ENCODE measurements around the gene SPINK1.
"Not testable (repeated sequence)": the region's sequence is repeated elsewhere in the genome, so short reads cannot be mapped to it uniquely, and the experiment has no call there.

The SPINK1 gene

DNA sequence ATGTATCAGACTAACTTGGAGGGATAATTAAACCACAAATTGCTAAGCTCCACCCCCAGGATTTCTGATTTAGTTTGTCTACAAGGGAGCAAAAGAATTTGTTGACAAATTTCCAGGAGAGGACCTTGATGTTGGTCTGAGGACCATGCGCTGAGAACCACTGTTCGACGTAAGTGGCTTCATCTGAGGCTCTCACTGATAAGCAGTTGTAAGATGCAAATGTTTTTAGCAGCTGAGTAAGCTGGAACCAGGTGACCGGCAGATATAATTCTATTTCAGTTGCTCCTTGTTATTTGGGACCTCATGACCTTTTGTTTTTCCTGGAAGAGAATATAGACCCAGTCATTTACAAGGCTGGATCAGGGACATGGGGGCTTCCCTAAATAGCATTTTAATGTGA lies 14.1 kb upstream of the SPINK1 start:
- no peak for ATAC-seq (replicated peaks)
- peaks cover 22 to 48% of the 10 kb centered on the region in 2 donors for H3K27me3 Mint-ChIP-seq
- no peaks in the 10 kb centered on the region for H3K9me3 Mint-ChIP-seq
- H3K36me3 Mint-ChIP-seq (ENCODE audit: insufficient read depth) = no peaks in the 10 kb centered on the region
- H3K4me1 Mint-ChIP-seq (ENCODE audit: low read depth in 2 of 2) = no peaks in the 10 kb centered on the region
- no peak overlapping the region for H3K27ac Mint-ChIP-seq
- no peak for DNase-seq
- no peak overlapping the region for H3K4me3 Mint-ChIP-seq

DNA sequence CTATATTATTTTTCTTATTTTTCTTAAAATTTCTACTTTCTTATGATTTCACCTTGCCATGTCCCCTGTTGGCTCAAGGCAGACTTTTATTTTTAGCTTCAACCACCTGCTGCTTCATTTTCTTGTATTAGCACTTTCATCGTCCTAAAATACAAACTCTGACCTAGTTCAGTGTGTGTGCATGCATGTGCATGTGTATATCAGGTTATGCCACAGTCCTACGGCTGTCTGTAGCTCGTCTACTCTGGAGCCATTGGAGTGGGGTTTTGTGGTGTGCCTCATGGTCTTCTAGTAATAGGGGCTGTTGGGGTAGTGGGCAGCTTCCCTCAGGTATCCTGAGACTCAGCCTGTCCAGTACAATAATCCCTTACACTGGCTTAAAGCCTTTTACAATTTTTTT lies 13.4 kb upstream of the SPINK1 start:
- H3K27me3 Mint-ChIP-seq = peaks cover 22 to 48% of the 10 kb centered on the region in 2 donors
- no peak overlapping the region for H3K27ac Mint-ChIP-seq
- H3K4me3 Mint-ChIP-seq = no peak overlapping the region
- H3K4me1 Mint-ChIP-seq (ENCODE audit: low read depth in 2 of 2) = no peaks in the 10 kb centered on the region
- H3K9me3 Mint-ChIP-seq = no peaks in the 10 kb centered on the region
- DNase-seq = no peak
- no peaks in the 10 kb centered on the region for H3K36me3 Mint-ChIP-seq (ENCODE audit: insufficient read depth)
- ATAC-seq (replicated peaks) = no peak

DNA sequence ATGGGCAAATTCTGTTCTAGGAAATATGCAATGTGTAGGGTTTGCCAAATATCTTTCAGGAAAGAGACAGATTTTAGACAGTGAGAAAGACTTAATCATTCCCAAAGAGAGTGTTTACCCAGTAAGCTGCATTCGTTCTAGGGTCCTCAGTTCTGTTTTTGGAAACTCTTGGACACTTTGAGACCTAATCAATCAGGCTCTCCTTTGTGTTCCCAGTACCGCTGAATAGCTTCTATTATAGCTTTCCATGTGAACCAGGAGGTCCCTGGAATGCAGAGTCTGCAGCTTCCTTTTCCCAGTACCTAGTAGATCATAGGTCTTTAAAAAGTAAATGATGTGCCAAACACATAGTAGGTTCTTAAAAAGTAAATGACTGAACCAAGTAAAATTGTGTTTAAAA lies 11.4 kb upstream of the SPINK1 start:
- no peak overlapping the region for H3K27ac Mint-ChIP-seq
- H3K36me3 Mint-ChIP-seq (ENCODE audit: insufficient read depth) = no peaks in the 10 kb centered on the region
- DNase-seq (no peak), ATAC-seq (replicated peaks) (no peak)
- H3K27me3 Mint-ChIP-seq = peaks cover 15 to 39% of the 10 kb centered on the region in 2 donors
- H3K4me3 Mint-ChIP-seq = no peak overlapping the region
- no peaks in the 10 kb centered on the region for H3K9me3 Mint-ChIP-seq
- no peaks in the 10 kb centered on the region for H3K4me1 Mint-ChIP-seq (ENCODE audit: low read depth in 2 of 2)

DNA sequence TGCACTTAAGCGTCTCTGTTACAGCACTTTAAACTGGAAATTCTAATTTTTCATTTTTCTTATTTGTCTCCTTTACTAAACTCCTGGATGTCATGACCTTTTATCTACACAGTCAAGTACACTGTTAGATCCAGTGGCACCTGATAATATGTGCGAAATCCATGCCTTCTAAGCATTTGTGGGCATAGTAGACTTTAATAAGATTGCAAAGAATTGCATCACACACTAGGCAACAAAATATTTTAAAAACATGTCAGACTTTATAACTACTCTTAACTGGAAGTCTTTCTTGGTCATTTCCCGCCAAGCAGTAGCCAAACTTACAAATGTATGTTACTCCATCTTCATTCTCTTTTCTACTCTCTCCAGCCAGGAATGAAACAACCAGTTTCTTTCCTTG lies 5.0 kb upstream of the SPINK1 start:
- Mint-ChIP-seq H3K9me3 (no peaks in the 10 kb centered on the region), H3K27me3 (peaks cover 0 to 8% of the 10 kb centered on the region in 2 donors), H3K4me1 (ENCODE audit: low read depth in 2 of 2) (no peaks in the 10 kb centered on the region), H3K4me3 (no peak overlapping the region), H3K27ac (no peak overlapping the region), H3K36me3 (ENCODE audit: insufficient read depth) (no peaks in the 10 kb centered on the region)
- DNase-seq = no peak
- no peak for ATAC-seq (replicated peaks)

DNA sequence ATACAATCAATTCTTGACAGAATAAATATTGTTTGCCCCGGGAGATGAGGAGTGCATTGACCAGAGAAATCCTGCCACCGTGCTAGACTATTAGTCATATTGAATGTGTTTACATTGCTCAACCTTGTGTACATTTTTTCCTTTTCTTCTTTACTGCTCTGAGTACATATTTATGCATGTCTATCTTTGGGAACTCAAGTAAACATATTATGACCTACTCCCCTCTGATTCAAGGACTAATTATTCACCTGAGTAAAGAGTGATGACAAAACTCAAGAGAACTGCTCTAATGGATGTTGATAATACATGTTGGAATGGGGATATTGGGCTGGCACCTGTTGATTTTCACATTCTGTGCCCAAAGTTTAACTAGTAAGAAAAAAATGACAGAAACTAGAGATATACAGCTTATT lies 3.9 kb upstream of the SPINK1 start:
- ATAC-seq (replicated peaks) (no peak), DNase-seq (no peak)
- no peaks in the 10 kb centered on the region for H3K36me3 Mint-ChIP-seq (ENCODE audit: insufficient read depth)
- H3K4me1 Mint-ChIP-seq (ENCODE audit: low read depth in 2 of 2) = no peaks in the 10 kb centered on the region
- no peak overlapping the region for H3K27ac Mint-ChIP-seq
- H3K9me3 Mint-ChIP-seq = no peaks in the 10 kb centered on the region
- no peak overlapping the region for H3K4me3 Mint-ChIP-seq
- H3K27me3 Mint-ChIP-seq = peaks cover 0 to 8% of the 10 kb centered on the region in 2 donors

DNA sequence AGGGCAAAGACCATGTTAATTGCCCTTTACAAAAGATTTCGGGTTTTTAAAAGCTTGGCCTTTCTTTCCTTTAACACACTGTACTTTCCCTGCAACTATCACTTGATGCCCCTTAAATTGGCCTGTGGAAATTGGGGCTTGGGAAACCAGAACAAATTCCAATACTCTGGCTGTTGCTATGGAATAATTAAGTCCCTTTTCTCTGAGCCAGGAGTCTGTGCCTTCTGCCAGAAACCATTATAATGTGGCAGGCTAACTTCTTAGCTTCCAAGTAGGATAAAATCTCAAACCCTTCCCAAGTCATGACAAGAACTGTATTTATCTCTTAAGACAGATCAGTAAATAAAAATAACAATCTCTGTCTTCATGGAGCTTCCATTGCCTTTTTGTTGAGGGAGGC lies 1.1 kb upstream of the SPINK1 start:
- ATAC-seq (replicated peaks) (no peak), DNase-seq (no peak)
- H3K36me3 Mint-ChIP-seq (ENCODE audit: insufficient read depth) = no peaks in the 10 kb centered on the region
- H3K4me3 Mint-ChIP-seq = no peak overlapping the region
- peaks cover 22 to 33% of the 10 kb centered on the region in 2 donors for H3K27me3 Mint-ChIP-seq
- H3K4me1 Mint-ChIP-seq (ENCODE audit: low read depth in 2 of 2) = no peaks in the 10 kb centered on the region
- no peak overlapping the region for H3K27ac Mint-ChIP-seq
- no peaks in the 10 kb centered on the region for H3K9me3 Mint-ChIP-seq

DNA sequence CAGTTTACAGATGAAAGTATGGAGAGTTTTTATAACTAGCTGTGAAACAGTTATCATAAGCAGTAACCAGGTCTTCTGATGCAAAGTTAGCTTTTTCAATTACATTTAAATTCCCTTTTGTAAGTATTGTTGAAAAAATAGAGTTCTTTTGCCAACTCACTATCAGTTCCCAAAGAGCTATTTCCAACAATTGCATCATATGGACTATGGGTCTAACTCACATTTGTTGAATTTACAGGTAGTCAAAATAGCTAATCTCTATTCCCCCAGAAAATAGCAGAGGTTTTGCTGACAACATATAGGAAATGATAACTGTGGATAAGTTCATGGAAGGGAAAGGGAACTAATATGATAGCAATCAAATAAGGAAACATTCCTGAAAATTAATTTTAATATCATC lies 1.4 kb downstream of the SPINK1 start:
- Mint-ChIP-seq H3K4me1 (ENCODE audit: low read depth in 2 of 2) (no peaks in the 10 kb centered on the region), H3K27ac (no peak overlapping the region), H3K9me3 (no peaks in the 10 kb centered on the region), H3K36me3 (ENCODE audit: insufficient read depth) (no peaks in the 10 kb centered on the region), H3K27me3 (peaks cover 28 to 45% of the 10 kb centered on the region in 2 donors), H3K4me3 (no peak overlapping the region)
- ATAC-seq (replicated peaks) (no peak), DNase-seq (no peak)

DNA sequence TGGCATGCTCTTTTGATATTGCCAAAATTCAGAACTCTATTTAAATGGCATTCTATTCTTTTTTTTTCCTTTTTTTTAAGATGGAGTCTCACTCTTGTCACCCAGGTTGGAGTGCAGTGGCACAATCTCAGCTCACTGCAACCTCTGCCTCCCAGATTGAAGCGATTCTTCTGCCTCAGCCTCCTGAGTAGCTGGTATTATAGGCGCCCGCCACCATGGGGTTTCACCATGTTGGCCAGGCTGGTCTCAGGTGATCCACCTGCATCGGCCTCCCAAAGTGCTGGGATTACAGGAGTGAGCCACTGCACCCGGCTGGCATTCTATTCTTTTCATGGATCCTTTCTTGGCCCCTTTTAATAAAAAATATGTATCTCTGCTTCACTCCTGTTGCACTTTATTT lies 4.5 kb downstream of the SPINK1 start:
- not testable (repeated sequence) for ATAC-seq (replicated peaks); H3K27ac Mint-ChIP-seq; H3K36me3 Mint-ChIP-seq (ENCODE audit: insufficient read depth); H3K9me3 Mint-ChIP-seq; DNase-seq; H3K4me3 Mint-ChIP-seq; H3K4me1 Mint-ChIP-seq (ENCODE audit: low read depth in 2 of 2)
- H3K27me3 Mint-ChIP-seq = peaks cover 32 to 39% of the 10 kb centered on the region in 2 donors

DNA sequence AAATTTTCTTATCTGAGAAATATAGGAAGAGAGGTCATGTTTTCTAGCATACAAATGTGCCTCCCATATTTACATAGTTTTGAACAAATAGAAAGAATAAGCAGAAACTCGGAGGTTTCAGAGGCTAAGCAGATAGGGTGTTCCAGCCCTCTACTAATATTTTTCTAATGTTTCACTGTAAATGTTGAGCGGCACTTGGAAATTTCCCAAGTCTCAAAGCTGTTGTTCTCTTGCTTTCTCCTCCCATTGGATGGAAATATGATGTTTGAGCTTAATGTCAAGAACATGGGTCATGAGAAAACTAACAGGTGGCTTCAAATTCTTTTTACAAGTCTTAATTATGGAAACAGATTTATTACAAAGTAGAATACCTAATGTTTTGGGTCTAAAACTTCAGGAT lies 5.1 kb downstream of the SPINK1 start:
- Mint-ChIP-seq H3K36me3 (ENCODE audit: insufficient read depth) (no peaks in the 10 kb centered on the region), H3K4me3 (no peak overlapping the region), H3K27me3 (peaks cover 38 to 39% of the 10 kb centered on the region in 2 donors), H3K4me1 (ENCODE audit: low read depth in 2 of 2) (no peaks in the 10 kb centered on the region), H3K9me3 (no peaks in the 10 kb centered on the region), H3K27ac (no peak overlapping the region)
- ATAC-seq (replicated peaks) = no peak
- no peak for DNase-seq

DNA sequence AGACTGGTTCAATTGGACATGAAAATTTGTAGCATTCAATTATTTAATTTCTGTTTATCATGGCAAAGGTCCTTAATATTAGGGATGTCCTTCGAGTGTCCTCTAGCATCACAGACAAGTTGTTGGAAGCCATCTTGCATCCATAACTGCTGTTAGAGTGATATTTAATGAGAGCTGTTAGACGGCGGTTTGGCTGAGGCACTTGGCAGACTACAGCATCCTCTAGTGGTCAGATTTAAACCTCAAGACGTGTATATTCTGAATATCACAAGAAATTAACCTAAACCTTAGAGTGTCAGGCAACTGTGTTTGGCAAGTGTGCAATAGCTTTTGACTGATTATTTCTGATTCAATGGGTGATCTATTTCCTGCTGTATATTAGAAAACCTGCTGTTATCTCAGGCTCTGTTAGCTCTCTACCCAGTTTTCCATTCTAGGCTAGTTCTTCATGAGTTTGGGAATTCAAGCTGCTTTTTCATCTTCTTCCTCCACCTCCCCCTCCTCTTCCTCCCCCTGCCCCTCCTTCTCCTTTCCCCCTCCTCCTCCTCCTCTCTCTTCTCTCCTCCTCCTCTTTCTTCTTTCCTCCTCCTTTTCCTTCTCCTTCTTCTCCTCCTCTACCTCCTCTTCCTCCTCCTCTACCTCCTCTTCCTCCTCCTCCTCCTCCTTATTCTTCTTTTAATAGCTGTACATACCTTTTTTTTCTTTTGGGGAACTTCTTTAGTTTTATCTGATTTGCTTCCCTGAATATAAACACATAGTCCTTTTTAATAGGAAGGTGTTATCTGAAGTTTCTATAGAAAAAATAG lies 8.6 kb downstream of the SPINK1 start:
- ATAC-seq (replicated peaks) = peak; percentile 97
- H3K9me3 Mint-ChIP-seq = no peaks in the 10 kb centered on the region
- no peak overlapping the region for H3K4me3 Mint-ChIP-seq
- peak; percentile 42 to 56 (median 53) for DNase-seq
- peaks cover 14 to 16% of the 10 kb centered on the region in 2 donors for H3K27me3 Mint-ChIP-seq
- H3K27ac Mint-ChIP-seq = no peak overlapping the region
- no peaks in the 10 kb centered on the region for H3K36me3 Mint-ChIP-seq (ENCODE audit: insufficient read depth)
- H3K4me1 Mint-ChIP-seq (ENCODE audit: low read depth in 2 of 2) = no peaks in the 10 kb centered on the region

DNA sequence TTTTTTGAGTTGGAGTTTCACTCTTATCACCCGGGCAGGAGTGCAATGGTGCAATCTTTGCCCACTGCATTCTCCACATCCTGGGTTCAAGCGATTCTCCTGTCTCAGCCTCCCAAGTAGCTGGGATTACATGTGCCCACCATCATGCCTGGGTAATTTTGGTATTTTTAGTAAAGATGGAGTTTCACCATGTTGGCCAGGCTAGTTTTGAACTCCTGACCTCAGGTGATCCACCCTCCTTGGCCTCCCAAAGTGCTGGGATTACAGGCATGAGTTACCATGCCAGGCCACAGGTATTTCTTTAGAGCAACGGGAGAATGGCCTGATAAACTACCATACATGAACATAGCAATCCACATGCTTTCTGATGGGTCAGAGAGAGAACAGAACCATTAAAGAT lies 9.2 kb downstream of the SPINK1 start:
- not testable (repeated sequence) for H3K27ac Mint-ChIP-seq
- peaks cover 14% of the 10 kb centered on the region in 2 donors for H3K27me3 Mint-ChIP-seq

DNA sequence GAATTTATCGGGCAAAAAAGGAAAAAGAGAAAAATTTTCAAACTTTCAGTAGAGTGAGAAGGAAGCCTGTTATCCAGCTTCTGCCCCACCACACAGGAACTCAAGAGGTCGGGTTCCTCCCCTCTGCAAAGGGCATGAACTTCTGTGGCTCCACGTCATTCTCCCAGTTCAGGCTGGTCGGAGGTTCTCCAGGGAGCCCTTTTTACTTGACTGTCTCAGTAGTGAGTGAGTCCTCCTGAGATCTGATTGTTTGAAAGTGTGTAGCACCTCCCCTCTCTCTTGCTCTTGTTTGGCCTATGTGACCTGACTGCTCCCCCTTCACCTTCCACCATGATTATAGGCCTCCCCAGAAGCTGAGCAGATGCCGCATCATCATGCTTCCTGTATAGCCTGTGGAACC lies 9.7 kb downstream of the SPINK1 start:
- peaks cover 10 to 14% of the 10 kb centered on the region in 2 donors for H3K27me3 Mint-ChIP-seq
- ATAC-seq (replicated peaks) = no peak
- H3K4me3 Mint-ChIP-seq = no peak overlapping the region
- H3K9me3 Mint-ChIP-seq = no peaks in the 10 kb centered on the region
- no peaks in the 10 kb centered on the region for H3K4me1 Mint-ChIP-seq (ENCODE audit: low read depth in 2 of 2)
- H3K27ac Mint-ChIP-seq = no peak overlapping the region
- DNase-seq = no peak
- H3K36me3 Mint-ChIP-seq (ENCODE audit: insufficient read depth) = no peaks in the 10 kb centered on the region

More for the DNA sequence above, 9.2 kb downstream of the SPINK1 start:
- ATAC-seq (replicated peaks); H3K36me3 Mint-ChIP-seq (ENCODE audit: insufficient read depth); H3K4me1 Mint-ChIP-seq (ENCODE audit: low read depth in 2 of 2); H3K4me3 Mint-ChIP-seq; DNase-seq; H3K9me3 Mint-ChIP-seq: not testable (repeated sequence)

DNA sequence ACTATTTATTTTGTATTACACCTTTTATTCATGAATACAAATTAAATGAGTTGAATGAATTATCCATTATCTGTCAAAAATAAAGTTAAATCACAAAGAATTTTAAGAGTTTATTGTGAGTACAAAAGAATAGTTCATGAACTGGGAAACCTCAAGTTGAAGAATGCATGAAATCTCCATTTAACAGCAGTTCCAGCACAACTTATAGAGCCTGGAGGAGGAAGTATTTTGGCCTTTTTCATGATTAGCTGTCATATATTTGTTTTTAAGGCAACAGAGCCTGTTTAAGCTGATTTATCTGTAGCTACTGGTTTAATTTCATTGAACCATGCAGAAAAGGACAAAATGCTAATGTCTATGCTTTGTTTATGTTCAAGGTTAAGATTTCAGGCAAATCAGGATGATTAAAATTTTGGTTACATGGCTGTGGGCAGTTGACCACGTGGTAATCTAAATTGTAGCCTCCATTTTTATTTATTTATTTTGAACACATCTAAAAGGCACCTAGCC lies 12.2 kb downstream of the SPINK1 start:
- Mint-ChIP-seq H3K9me3 (no peaks in the 10 kb centered on the region), H3K4me1 (ENCODE audit: low read depth in 2 of 2) (no peaks in the 10 kb centered on the region), H3K4me3 (no peak overlapping the region), H3K27ac (no peak overlapping the region), H3K27me3 (peaks cover 0 to 10% of the 10 kb centered on the region in 2 donors), H3K36me3 (ENCODE audit: insufficient read depth) (no peaks in the 10 kb centered on the region)
- ATAC-seq (replicated peaks) = no peak
- no peak for DNase-seq

DNA sequence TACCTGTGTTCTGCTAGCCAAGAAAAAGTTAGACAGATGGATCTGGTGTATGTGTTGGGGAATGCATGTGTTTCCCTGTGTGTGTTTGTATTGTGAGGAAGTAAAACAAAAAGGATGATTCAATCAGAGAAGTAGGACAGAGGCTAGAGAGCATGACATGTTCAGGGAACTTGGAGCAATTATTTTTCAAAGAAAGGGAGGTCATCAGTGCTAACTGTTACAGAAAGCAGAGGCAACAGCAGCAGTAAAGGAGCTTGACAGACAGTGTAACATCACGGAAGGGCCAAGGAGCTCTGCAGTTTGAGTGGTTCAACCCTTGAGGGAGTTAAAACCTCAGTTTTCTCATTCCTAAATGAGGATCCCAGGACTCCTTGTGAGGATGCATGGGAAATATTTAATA lies 13.2 kb downstream of the SPINK1 start:
- H3K36me3 Mint-ChIP-seq (ENCODE audit: insufficient read depth) = no peaks in the 10 kb centered on the region
- H3K27me3 Mint-ChIP-seq = peaks cover 0 to 10% of the 10 kb centered on the region in 2 donors
- ATAC-seq (replicated peaks) = no peak
- no peak overlapping the region for H3K4me3 Mint-ChIP-seq
- no peak for DNase-seq
- no peaks in the 10 kb centered on the region for H3K9me3 Mint-ChIP-seq
- no peak overlapping the region for H3K27ac Mint-ChIP-seq
- no peaks in the 10 kb centered on the region for H3K4me1 Mint-ChIP-seq (ENCODE audit: low read depth in 2 of 2)
